RWPE1 (cell line): ENCODE results near the gene MYO1D.

Experiments
- CTCF ChIA-PET: fragments of 350-600 bp; sonication (Branson Sonifier 250); formaldehyde crosslinking; extraction: SDS; loops from one replicate; lab custom pipeline; 2021; lab: Yijun Ruan, JAX
- POLR2A ChIA-PET: fragments of 400-600 bp; formaldehyde crosslinking; extraction: SDS; loops from one replicate; lab custom pipeline; 2020; ENCODE audit warnings: antibody characterized with exemption; ENCODE audit not compliant: low non-redundant PET; lab: Yijun Ruan, JAX
- DNase-seq: peaks from one replicate; pipeline ENCODE4 v3.0.0; 2012; ENCODE audit warnings: low spot score
- H3K27ac ChIP-seq: fragments of 450-650 bp; 2 replicates; pipeline ENCODE4 v1.5.1; 2017
- CTCF ChIP-seq: fragments of 450-650 bp; conservative IDR thresholded peaks from 2 replicates; pipeline ENCODE4 v1.5.1; 2017; ENCODE audit warnings: low read depth, mild to moderate bottlenecking

Gene MYO1D

GRCh38 chr17:32602396-32602795, 274.5 kb downstream of the MYO1D start:
- DNase-seq = no peak
- ChIA-PET POLR2A (no interaction called here), CTCF (no interaction called here)
- TF ChIP-seq CTCF = no peak
- no peak overlapping the region for H3K27ac ChIP-seq

- ChIA-PET POLR2A (no interaction called here), CTCF (no interaction called here)
- no peak overlapping the region for H3K27ac ChIP-seq
- no peak for DNase-seq
- no peak for TF ChIP-seq CTCF
Measured at GRCh38 chr17:32601866-32602265, 275.1 kb downstream of the MYO1D start.

GRCh38 chr17:32596628-32597027, 280.3 kb downstream of the MYO1D start:
- DNase-seq = no peak
- ChIA-PET POLR2A (no interaction called here), CTCF (no interaction called here)
- TF ChIP-seq CTCF = no peak
- H3K27ac ChIP-seq = no peak overlapping the region

DNA sequence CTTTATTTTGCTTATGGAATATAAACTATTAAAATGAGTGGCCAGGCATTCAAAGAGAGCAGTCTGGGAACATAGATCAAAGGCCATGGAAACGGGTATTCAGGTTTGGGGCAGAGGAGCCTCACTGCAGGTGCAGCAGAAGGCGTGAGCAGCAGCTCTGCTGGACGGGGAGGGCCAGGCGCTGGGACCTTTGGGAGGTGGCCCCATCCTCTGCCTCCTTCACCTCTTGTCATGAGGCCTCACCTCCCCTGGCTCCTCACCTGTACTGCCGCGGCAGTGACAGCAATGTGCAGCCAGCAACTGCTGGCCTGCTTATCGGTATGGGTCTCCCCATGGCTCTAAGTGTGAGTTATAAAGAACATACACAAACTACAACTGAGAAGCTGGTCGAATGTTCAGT, 280.7 kb downstream of the MYO1D start:
- no peak for DNase-seq
- TF ChIP-seq CTCF = no peak
- POLR2A ChIA-PET = no interaction called here
- no peak overlapping the region for H3K27ac ChIP-seq
- CTCF ChIA-PET = interaction anchor here (0.6 kb wide), 2 partner anchors 10 to 917 kb away, joined by 3 read pairs; no protein-coding TSS in a partner anchor

- ChIA-PET POLR2A (no interaction called here), CTCF (interaction anchor here (0.7 kb wide), 1 partner anchor 71 kb away, joined by 5 read pairs; no protein-coding TSS in a partner anchor)
- H3K27ac ChIP-seq = no peak overlapping the region
- no peak for TF ChIP-seq CTCF
- no peak for DNase-seq
Measured at GRCh38 chr17:32593003-32593402, 283.9 kb downstream of the MYO1D start.

DNA sequence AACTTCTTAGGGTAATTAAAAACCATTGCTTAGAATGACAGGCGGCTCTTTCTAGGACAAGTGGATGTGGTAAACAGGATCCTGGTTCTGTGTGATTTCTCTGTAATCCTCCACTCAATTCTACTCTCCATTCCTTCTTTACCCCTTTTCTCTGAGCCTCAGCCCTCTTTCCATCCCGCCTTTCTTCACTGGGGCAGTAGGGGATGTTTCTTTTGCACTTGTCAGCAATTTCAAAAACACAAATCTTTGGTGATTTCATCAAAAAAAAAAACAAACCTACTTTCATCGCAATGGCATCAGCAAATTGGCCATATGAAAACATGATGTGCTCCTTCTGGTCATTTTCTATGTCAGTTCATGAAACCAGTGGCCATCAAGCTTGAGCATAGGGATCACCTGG, 285.5 kb downstream of the MYO1D start:
- no peak overlapping the region for H3K27ac ChIP-seq
- POLR2A ChIA-PET = no interaction called here
- DNase-seq = no peak
- CTCF ChIA-PET = no interaction called here
- no peak for TF ChIP-seq CTCF
